H1 (cell line): ENCODE measurements around the gene ENTPD6. TPM values are rescaled to one million over a fixed set of nuclear protein-coding genes. Genes with fewer than 3 reads are reported as not detected.

ENCODE experiments used
- CTCF ChIA-PET: fragments of 300-600 bp; sonication (Branson Sonifier 250); formaldehyde crosslinking; loops from one replicate; lab custom pipeline; 2021; ENCODE audit not compliant: partially characterized antibody; lab: Charles Lee
- POLR2A ChIA-PET: fragments of 300-600 bp; sonication (Branson Sonifier 250); formaldehyde crosslinking; loops from one replicate; lab custom pipeline; 2021; ENCODE audit warnings: inconsistent platforms; ENCODE audit not compliant: partially characterized antibody; lab: Charles Lee
- DNase-seq, 2 experiments: peaks; one replicate each; pipeline versions ENCODE4 v3.0.0 to v3.0.0-alpha.2; 2010 to 2022; ENCODE audit warnings: low spot score in 2 of 2, low read depth in 1 of 2, mixed read lengths in 1 of 2
- FAIRE-seq: peaks from 2 replicates; lab custom pipeline; 2011; peaks lifted over from hg19 to GRCh38; lab: Jason Lieb, UNC
- H2AFZ ChIP-seq: 2 replicates; pipeline ENCODE4 v1.8.1; 2012; ENCODE audit warnings: low read length, inconsistent platforms
- H2AK5ac ChIP-seq: 2 replicates; pipeline ENCODE4 v1.6.1; 2013; ENCODE audit warnings: low read depth, low read length
- H2BK120ac ChIP-seq: replicated peaks from 2 replicates; pipeline ENCODE3; 2013; ENCODE audit warnings: low read depth, low read length, inconsistent platforms
- H2BK12ac ChIP-seq: 2 replicates; pipeline ENCODE4 v1.6.1; 2013; ENCODE audit warnings: low read depth, low read length
- H2BK15ac ChIP-seq: 2 replicates; pipeline ENCODE4 v1.6.1; 2013; ENCODE audit warnings: low read length
- H2BK20ac ChIP-seq: 2 replicates; pipeline ENCODE4 v1.6.1; 2013; ENCODE audit warnings: low read length
- H2BK5ac ChIP-seq: 2 replicates; pipeline ENCODE4 v1.6.1; 2013; ENCODE audit warnings: low read depth, low read length
- H3K14ac ChIP-seq: 2 replicates; pipeline ENCODE4 v1.6.1; 2013; ENCODE audit warnings: inconsistent platforms; ENCODE audit not compliant: insufficient read length
- H3K18ac ChIP-seq: 2 replicates; pipeline ENCODE4 v1.6.1; 2013; ENCODE audit warnings: low read length; ENCODE audit errors: extremely low read depth
- H3K23ac ChIP-seq: 2 replicates; pipeline ENCODE4 v1.6.1; 2013; ENCODE audit warnings: inconsistent platforms; ENCODE audit not compliant: insufficient read length
- H3K23me2 ChIP-seq: 2 replicates; pipeline ENCODE4 v1.6.1; 2013; ENCODE audit warnings: low read depth, low read length
- H3K27ac ChIP-seq: 2 replicates; pipeline ENCODE4 v1.6.1; 2011; ENCODE audit warnings: low read depth, low read length, inconsistent platforms
- H3K27me3 ChIP-seq, 4 experiments: replicated peaks in 1 of 4; 1 replicate in 1 of 4; 2 replicates in 3 of 4; pipeline versions ENCODE4 v1.6.1 to v1.8.1; 2011 to 2013; ENCODE audit warnings: low read length in 3 of 4, mild to moderate bottlenecking in 3 of 4, inconsistent platforms in 2 of 4, mixed read lengths in 2 of 4, moderate library complexity in 1 of 4; ENCODE audit not compliant: control insufficient read depth in 3 of 4, insufficient read depth in 3 of 4; ENCODE audit errors: extremely low read depth in 1 of 4
- H3K36me3 ChIP-seq, 4 experiments: 2 replicates each; pipeline versions ENCODE4 v1.6.1 to v1.8.1; 2011 to 2013; ENCODE audit warnings: mild to moderate bottlenecking in 4 of 4, low read length in 3 of 4, moderate library complexity in 2 of 4, control low read depth in 1 of 4, inconsistent platforms in 1 of 4; ENCODE audit not compliant: insufficient read depth in 4 of 4, control insufficient read depth in 2 of 4
- H3K4ac ChIP-seq: replicated peaks from 2 replicates; pipeline ENCODE3; 2013; ENCODE audit warnings: low read length, low read depth, mixed read lengths, inconsistent platforms; ENCODE audit not compliant: insufficient read length
- H3K4me1 ChIP-seq, 4 experiments: replicated peaks in 1 of 4; 1 replicate in 1 of 4; 2 replicates in 3 of 4; pipeline versions ENCODE4 v1.6.1 to v1.8.1; 2011 to 2013; ENCODE audit warnings: low read length in 3 of 4, inconsistent platforms in 2 of 4, mixed read lengths in 1 of 4; ENCODE audit not compliant: insufficient read depth in 4 of 4, control insufficient read depth in 3 of 4
- H3K4me2 ChIP-seq, 2 experiments: 2 replicates each; pipeline versions ENCODE4 v1.6.1 to v1.8.1; 2011 to 2013; ENCODE audit warnings: low read depth in 2 of 2, low read length in 2 of 2, control low read depth in 1 of 2, inconsistent platforms in 1 of 2, mild to moderate bottlenecking in 1 of 2; ENCODE audit not compliant: insufficient read depth in 1 of 2
- H3K4me3 ChIP-seq, 4 experiments: fragments of 200-600, 300-600 bp in 1 of 4; sonication (generic), shearing (Covaris generic), sonication (Bioruptor Twin) in 1 of 4; 2 replicates each; pipeline versions ENCODE4 v1.5.1 to v1.8.1; 2011 to 2016; ENCODE audit warnings: low read length in 4 of 4, low read depth in 3 of 4, control low read depth in 2 of 4, inconsistent platforms in 2 of 4, mild to moderate bottlenecking in 2 of 4, mixed read lengths in 1 of 4, moderate library complexity in 1 of 4; ENCODE audit not compliant: insufficient read depth in 2 of 4; ENCODE audit errors: extremely low read depth in 1 of 4
- H3K56ac ChIP-seq: replicated peaks from 2 replicates; pipeline ENCODE3; 2013; ENCODE audit warnings: low read depth, mild to moderate bottlenecking, mixed read lengths, low read length, inconsistent platforms; ENCODE audit not compliant: insufficient read length
- H3K79me1 ChIP-seq: 2 replicates; pipeline ENCODE4 v1.6.1; 2013; ENCODE audit warnings: low read depth, low read length, control low read depth
- H3K79me2 ChIP-seq, 2 experiments: 2 replicates each; pipeline versions ENCODE4 v1.6.1 to v1.8.1; 2012 to 2013; ENCODE audit warnings: low read length in 2 of 2, mild to moderate bottlenecking in 2 of 2, inconsistent platforms in 1 of 2; ENCODE audit not compliant: insufficient read depth in 2 of 2, control insufficient read depth in 1 of 2
- H3K9ac ChIP-seq, 4 experiments: replicated peaks in 1 of 4; 1 replicate in 1 of 4; 2 replicates in 3 of 4; pipeline versions ENCODE4 v1.6.1 to v1.8.1; 2011 to 2013; ENCODE audit warnings: low read depth in 3 of 4, low read length in 3 of 4, control low read depth in 2 of 4, mild to moderate bottlenecking in 2 of 4, moderate library complexity in 2 of 4, inconsistent platforms in 1 of 4; ENCODE audit errors: extremely low read depth in 1 of 4
- H3K9me3 ChIP-seq, 2 experiments: 2 replicates each; pipeline versions ENCODE4 v1.6.1 to v1.8.1; 2012 to 2013; ENCODE audit warnings: mild to moderate bottlenecking in 2 of 2, moderate library complexity in 2 of 2, control low read depth in 1 of 2, inconsistent platforms in 1 of 2, low read depth in 1 of 2, low read length in 1 of 2, mixed read lengths in 1 of 2; ENCODE audit not compliant: insufficient read depth in 2 of 2
- H4K20me1 ChIP-seq, 2 experiments: replicated peaks in 1 of 2; 2 replicates each; pipeline versions ENCODE3 to v1.8.1; 2011 to 2013; ENCODE audit warnings: inconsistent platforms in 2 of 2, low read length in 2 of 2, mild to moderate bottlenecking in 1 of 2; ENCODE audit not compliant: insufficient read depth in 2 of 2, control insufficient read depth in 1 of 2
- H4K5ac ChIP-seq: 2 replicates; pipeline ENCODE4 v1.6.1; 2013; ENCODE audit warnings: low read length, low read depth, mixed read lengths, inconsistent platforms; ENCODE audit not compliant: insufficient read length
- H4K8ac ChIP-seq: 2 replicates; pipeline ENCODE4 v1.8.0; 2013; ENCODE audit warnings: mild to moderate bottlenecking, moderate library complexity, low read length, inconsistent platforms; ENCODE audit not compliant: insufficient read depth; ENCODE audit errors: extremely low read depth
- H4K91ac ChIP-seq: replicated peaks from 2 replicates; pipeline ENCODE3; 2013; ENCODE audit warnings: low read length, mixed read lengths, inconsistent platforms; ENCODE audit not compliant: insufficient read length
- CBX8 ChIP-seq: fragments of 300-800, 300-1000 bp; sonication (generic); IDR thresholded peaks from 2 replicates; pipeline ENCODE4 v1.7.1; 2016; ENCODE audit warnings: low read depth, low read length, borderline replicate concordance
- CHD2 ChIP-seq: IDR thresholded peaks from 2 replicates; pipeline ENCODE4 v1.6.1; 2012; ENCODE audit warnings: low read length, improper control_type of control experiment
- CTBP2 ChIP-seq: IDR thresholded peaks from 2 replicates; pipeline ENCODE4 v1.7.0; 2011; ENCODE audit warnings: borderline replicate concordance, mild to moderate bottlenecking, moderate library complexity, mixed read lengths, low read length; ENCODE audit not compliant: insufficient read depth, insufficient read length
- EGR1 ChIP-seq: IDR thresholded peaks from 2 replicates; pipeline ENCODE4 v1.6.1; 2011; ENCODE audit warnings: low read depth, low read length, borderline replicate concordance
- GTF2F1 ChIP-seq: IDR thresholded peaks from 2 replicates; pipeline ENCODE4 v1.6.1; 2012; ENCODE audit warnings: low read depth, low read length, improper control_type of control experiment, borderline replicate concordance
- KDM1A ChIP-seq: fragments of 200-600, 300-600 bp; sonication (generic); IDR thresholded peaks from 2 replicates; pipeline ENCODE4 v1.7.1; 2016; ENCODE audit warnings: mild to moderate bottlenecking, low read length, borderline replicate concordance
- KDM4A ChIP-seq: IDR thresholded peaks from one replicate; pipeline ENCODE4 v1.7.1; 2012; ENCODE audit warnings: low read depth, mild to moderate bottlenecking, moderate library complexity, low read length, inconsistent platforms; ENCODE audit not compliant: severe bottlenecking
- RAD21 ChIP-seq, 2 experiments: IDR thresholded peaks in 1 of 2; conservative IDR thresholded peaks in 1 of 2; 2 replicates each; pipeline ENCODE4 v1.6.1; 2011; ENCODE audit warnings: low read depth in 2 of 2, low read length in 2 of 2, improper control_type of control experiment in 1 of 2, inconsistent platforms in 1 of 2, mild to moderate bottlenecking in 1 of 2, moderate library complexity in 1 of 2
- RFX5 ChIP-seq: IDR thresholded peaks from 2 replicates; pipeline ENCODE4 v1.6.1; 2011; ENCODE audit warnings: low read depth, low read length, improper control_type of control experiment, borderline replicate concordance
- TCF12 ChIP-seq: IDR thresholded peaks from 2 replicates; pipeline ENCODE4 v1.6.1; 2011; ENCODE audit warnings: low read depth, mild to moderate bottlenecking, low read length
- WGBS, 2 experiments: shearing (Covaris generic) in 1 of 2; methylation state at CpG; one replicate each; pipeline versions ENCODE4 v1.1.6 to v1.1.7; 2013 to 2015; ENCODE audit warnings: low lambda C conversion rate in 2 of 2, mixed read lengths in 2 of 2, inconsistent platforms in 1 of 2, low coverage in 1 of 2, missing lambda C conversion rate in 1 of 2; ENCODE audit not compliant: insufficient replicate concordance in 2 of 2, insufficient coverage in 1 of 2, insufficient read length in 1 of 2; ENCODE audit errors: extremely low coverage in 1 of 2, missing lambda C conversion rate in 1 of 2; 5-methylcytosine and 5-hydroxymethylcytosine counted together
- polyA plus RNA-seq, 7 experiments: library from polyadenylated mRNA; depleted of rRNA in 3 of 7; stranded (reverse) in 5 of 7; unstranded in 2 of 7; fragments of >200 nt in 5 of 7; fragments of 200-250 nt in 2 of 7; gene quantifications; 1 replicate in 5 of 7; 2 replicates in 1 of 7; 4 replicates in 1 of 7; pipeline versions ENCODE4 v1.2.1 to v1.2.3, GENCODE V29; 2011 to 2013; ENCODE audit warnings: missing spikeins in 2 of 7, mixed read lengths in 2 of 7
- total RNA-seq: library from RNA; stranded (reverse); fragmentation: NEBNext Ultra II Directional; extraction: Animal tissue kit (Norgen Biotek cat#: 25700); gene quantifications from 2 replicates; pipeline ENCODE4 v1.2.1, GENCODE V29; 2021

ENTPD6 gene
- total and polyA plus RNA-seq, 2 of the 8 experiments (the other 6 are each of a cell fraction or from before 2014, with no cell fraction given), result 47.8 to 57.3 TPM

GRCh38 chr20:25250508-25250907 is 55.0 kb downstream of the ENTPD6 start:
- Histone ChIP-seq H2AK5ac (no peak overlapping the region), H2BK5ac (no peak overlapping the region), H3K4me1 (peaks cover 3 to 7% (median 4%) of the 10 kb centered on the region in 4 experiments; a peak in 6 of 7 replicates), H4K91ac (no peak overlapping the region), H4K8ac (no peak overlapping the region), H3K18ac (no peak overlapping the region), H3K4me2 (no peak overlapping the region), H3K27ac (no peak overlapping the region), H3K36me3 (no peaks in the 10 kb centered on the region), H3K56ac (no peak overlapping the region), H2AFZ (no peak overlapping the region), H3K4ac (no peak overlapping the region), H3K14ac (no peak overlapping the region), H3K79me1 (peaks cover 3% of the 10 kb centered on the region), H2BK15ac (no peak overlapping the region)
- CTCF ChIA-PET, result interaction anchor here (1.3 to 1.7 kb wide), 2 partner anchors 21 to 185 kb away, joined by 3 to 5 read pairs; no protein-coding TSS in a partner anchor
- WGBS, 2 experiments, result 86% methylated on average over 3 of the region's 3 CpGs; no CpG with 5 or more reads in 1 of the 2 experiments
- TF ChIP-seq RFX5, result no peak
- TF ChIP-seq KDM1A, result no peak
- TF ChIP-seq EGR1, result no peak
- TF ChIP-seq CHD2, result no peak
- TF ChIP-seq CTBP2, result no peak
- no peak for TF ChIP-seq TCF12
- TF ChIP-seq CBX8, result no peak
- no peak for TF ChIP-seq GTF2F1
- TF ChIP-seq RAD21 (IDR thresholded peaks at IDR 0.05 in 1 of 2, conservative IDR thresholded peaks at IDR 0.05 in 1 of 2; ENCODE audit: low read depth in 2 of 2, low read length in 2 of 2), result no peak
- TF ChIP-seq KDM4A, result no peak
- TF ChIP-seq, all 59 proteins: peak for 0
- POLR2A ChIA-PET, result interaction anchor here (0.6 to 1.9 kb wide), 4 partner anchors 8 to 194 kb away, joined by 3 to 6 read pairs (median 4); no protein-coding TSS in a partner anchor
- FAIRE-seq (no peak), DNase-seq (no peak)
- Histone ChIP-seq H4K5ac (no peak overlapping the region), H3K9me3 (no peaks in the 10 kb centered on the region), H2BK20ac (no peak overlapping the region), H4K20me1 (peaks cover 3 to 10% of the 10 kb centered on the region in 2 experiments), H3K9ac (no peak overlapping the region), H3K23ac (no peak overlapping the region), H2BK120ac (no peak overlapping the region), H3K23me2 (peaks cover 10% of the 10 kb centered on the region; the same call in 1 of the 2 replicates), H2BK12ac (no peak overlapping the region), H3K4me3 (no peak overlapping the region), H3K79me2 (peaks cover 17 to 48% of the 10 kb centered on the region in 2 experiments), H3K27me3 (peaks cover 0 to 8% (median 7%) of the 10 kb centered on the region in 4 experiments; a peak in 4 of 7 replicates)
